IMR-90 (cell line): Measurements from ENCODE around the gene CARNS1. TPM values are rescaled to one million over a fixed set of nuclear protein-coding genes. Genes with fewer than 3 reads are reported as not detected.

Source experiments
- ATAC-seq: fragments of 200-7000 bp; cut with Tn5 transposase; 2 replicates; pipeline ENCODE4 v1.9.1; 2020; ENCODE audit warnings: low read depth, mild to moderate bottlenecking, moderate library complexity
- BruUV-seq: library from RNA; stranded (reverse); fragments of 400-500 nt; replicated peaks from 2 replicates; lab custom pipeline; 2021; lab: Mats Ljungman, UMichigan
- CTCF ChIA-PET: fragments of 300-600 bp; formaldehyde crosslinking; extraction: SDS; loops from one replicate; lab custom pipeline; 2021; ENCODE audit warnings: antibody characterized with exemption; lab: Yijun Ruan, JAX
- POLR2A ChIA-PET: fragments of 300-600 bp; sonication (Branson Sonifier 250); formaldehyde crosslinking; loops from one replicate; lab custom pipeline; 2022; ENCODE audit warnings: antibody characterized with exemption; ENCODE audit not compliant: unreplicated experiment; lab: Charles Lee
- DNase-seq: peaks from one replicate; pipeline ENCODE4 v3.0.0; 2013
- H2AFZ ChIP-seq: replicated peaks from 2 replicates; pipeline ENCODE3; 2013; ENCODE audit warnings: low read length, mild to moderate bottlenecking; ENCODE audit not compliant: poor library complexity
- H2AK5ac ChIP-seq: 2 replicates; pipeline ENCODE4 v1.6.1; 2013; ENCODE audit warnings: low read depth, low read length, inconsistent platforms
- H2AK9ac ChIP-seq: replicated peaks from 2 replicates; pipeline ENCODE3; 2013; ENCODE audit warnings: mild to moderate bottlenecking, low read depth, low read length, moderate library complexity; ENCODE audit not compliant: poor library complexity
- H2BK120ac ChIP-seq: 2 replicates; pipeline ENCODE4 v1.6.1; 2013; ENCODE audit warnings: low read depth, low read length, inconsistent platforms
- H2BK15ac ChIP-seq: 3 replicates; pipeline ENCODE4 v1.6.1; 2013; ENCODE audit warnings: low read depth, low read length, inconsistent platforms
- H2BK20ac ChIP-seq: 2 replicates; pipeline ENCODE4 v1.6.1; 2013; ENCODE audit warnings: low read depth, mild to moderate bottlenecking, inconsistent platforms, low read length, moderate library complexity
- H2BK5ac ChIP-seq: 2 replicates; pipeline ENCODE4 v1.6.1; 2013; ENCODE audit warnings: mild to moderate bottlenecking, low read depth, low read length, inconsistent platforms; ENCODE audit not compliant: poor library complexity, severe bottlenecking
- H3K14ac ChIP-seq: replicated peaks from 2 replicates; pipeline ENCODE4 v1.6.1; 2013; ENCODE audit warnings: low read depth, low read length, inconsistent platforms
- H3K18ac ChIP-seq: 2 replicates; pipeline ENCODE4 v1.6.1; 2013; ENCODE audit warnings: low read depth, low read length, control low read depth
- H3K23ac ChIP-seq: 2 replicates; pipeline ENCODE4 v1.6.1; 2013; ENCODE audit warnings: low read depth, low read length, inconsistent platforms
- H3K27ac ChIP-seq: 2 replicates; pipeline ENCODE4 v1.5.1; 2013; ENCODE audit warnings: mild to moderate bottlenecking, control low read depth, low read length; ENCODE audit not compliant: insufficient read depth
- H3K27me3 ChIP-seq: 2 replicates; pipeline ENCODE4 v1.6.1; 2013; ENCODE audit warnings: low read length; ENCODE audit not compliant: control insufficient read depth, insufficient read depth
- H3K36me3 ChIP-seq: 2 replicates; pipeline ENCODE4 v1.6.1; 2013; ENCODE audit warnings: low read length, mixed read lengths; ENCODE audit not compliant: control insufficient read depth, insufficient read depth
- H3K4ac ChIP-seq: 2 replicates; pipeline ENCODE4 v1.6.1; 2013; ENCODE audit warnings: low read depth, low read length, inconsistent platforms
- H3K4me1 ChIP-seq: 2 replicates; pipeline ENCODE4 v1.6.1; 2013; ENCODE audit warnings: low read length, mixed read lengths; ENCODE audit not compliant: control insufficient read depth, insufficient read depth
- H3K4me2 ChIP-seq: 2 replicates; pipeline ENCODE4 v1.6.1; 2013; ENCODE audit warnings: low read depth, mild to moderate bottlenecking, control low read depth, low read length, moderate library complexity
- H3K4me3 ChIP-seq: 2 replicates; pipeline ENCODE4 v1.5.1; 2013; ENCODE audit warnings: low read depth, mild to moderate bottlenecking, control low read depth, low read length, moderate library complexity; ENCODE audit not compliant: insufficient read depth
- H3K56ac ChIP-seq: 2 replicates; pipeline ENCODE4 v1.6.1; 2013; ENCODE audit warnings: low read length, inconsistent platforms; ENCODE audit not compliant: insufficient read depth; ENCODE audit errors: extremely low read depth
- H3K79me1 ChIP-seq, 2 experiments: 2 replicates each; pipeline ENCODE4 v1.6.1; 2013; ENCODE audit warnings: low read length in 2 of 2, inconsistent platforms in 1 of 2, low read depth in 1 of 2
- H3K9ac ChIP-seq: 2 replicates; pipeline ENCODE4 v1.6.1; 2013; ENCODE audit warnings: low read depth, low read length, control low read depth
- H3K9me1 ChIP-seq: 2 replicates; pipeline ENCODE4 v1.6.1; 2013; ENCODE audit warnings: low read length, inconsistent platforms; ENCODE audit not compliant: insufficient read depth
- H3K9me3 ChIP-seq: 2 replicates; pipeline ENCODE4 v1.6.1; 2013; ENCODE audit warnings: low read length; ENCODE audit not compliant: control insufficient read depth, insufficient read depth
- H4K20me1 ChIP-seq: 2 replicates; pipeline ENCODE4 v1.6.1; 2013; ENCODE audit warnings: low read length, inconsistent platforms; ENCODE audit not compliant: insufficient read depth
- H4K5ac ChIP-seq: 2 replicates; pipeline ENCODE4 v1.6.1; 2013; ENCODE audit warnings: mild to moderate bottlenecking, low read depth, low read length, control low read depth
- H4K8ac ChIP-seq, 2 experiments: 2 replicates each; pipeline ENCODE4 v1.6.1; 2013; ENCODE audit warnings: low read depth in 2 of 2, low read length in 2 of 2, control low read depth in 1 of 2, inconsistent platforms in 1 of 2
- H4K91ac ChIP-seq: 2 replicates; pipeline ENCODE4 v1.6.1; 2013; ENCODE audit warnings: low read depth, low read length, inconsistent platforms; ENCODE audit not compliant: insufficient read depth
- FOS ChIP-seq: fragments of 150-350 bp; IDR thresholded peaks from 2 replicates; pipeline ENCODE4 v1.6.1; 2016; ENCODE audit warnings: low read depth, low read length
- POLR2A ChIP-seq: IDR thresholded peaks from 2 replicates; pipeline ENCODE4 v1.6.1; 2012; ENCODE audit warnings: mild to moderate bottlenecking, low read depth, low read length
- RAD21 ChIP-seq: IDR thresholded peaks from 2 replicates; pipeline ENCODE4 v1.6.1; 2012; ENCODE audit warnings: low read length, improper control_type of control experiment
- RCOR1 ChIP-seq: IDR thresholded peaks from 2 replicates; pipeline ENCODE4 v1.6.1; 2012; ENCODE audit warnings: mild to moderate bottlenecking, low read length, improper control_type of control experiment; ENCODE audit not compliant: insufficient replicate concordance
- WGBS, 2 experiments: methylation state at CpG; one replicate each; pipeline versions ENCODE4 v1.1.5 to v1.1.7; 2013; ENCODE audit warnings: missing lambda C conversion rate in 2 of 2; ENCODE audit not compliant: insufficient read length in 1 of 2; ENCODE audit errors: extremely low coverage in 2 of 2; 5-methylcytosine and 5-hydroxymethylcytosine counted together
- dilution Hi-C: fragments of 300-500 bp; cut with HindIII; formaldehyde crosslinking; loops from one replicate; pipeline ENCODE4 v1.14.3; 2018; ENCODE audit warnings: low sequenced_read_pairs; ENCODE audit not compliant: unreplicated experiment
- in situ Hi-C: fragments of 300-500 bp; cut with MboI; formaldehyde crosslinking; loops from 3 replicates; pipeline ENCODE4 v1.14.3; 2019; ENCODE audit warnings: low sequenced_read_pairs, inconsistent platforms, mixed read lengths
- intact Hi-C: fragments of 100-400 bp; cut with micrococcal nuclease; formaldehyde crosslinking; loops from 2 replicates; pipeline ENCODE4 v1.10.0; 2022
- polyA plus RNA-seq, 3 experiments: library from polyadenylated mRNA; depleted of rRNA; stranded (reverse); fragments of >200 nt; gene quantifications; 2 replicates each; pipeline ENCODE4 v1.2.3, GENCODE V29; 2012; ENCODE audit warnings: low replicate concordance in 1 of 3
- total RNA-seq: library from RNA; depleted of rRNA; stranded (reverse); fragments of >200 nt; gene quantifications from 2 replicates; pipeline ENCODE4 v1.2.3, GENCODE V29; 2012
- TF ChIP-seq, protein P1 (sequence below): fragments of 150-350 bp; IDR thresholded peaks from 2 replicates; pipeline ENCODE4 v1.6.1; 2017; ENCODE audit warnings: mild to moderate bottlenecking, antibody characterized with exemption, low read length, low read depth

The CARNS1 gene
- total and polyA plus RNA-seq, 2 of the 4 experiments (the other 2 are of a cell fraction): under 0.01 to 0.32 TPM

DNA sequence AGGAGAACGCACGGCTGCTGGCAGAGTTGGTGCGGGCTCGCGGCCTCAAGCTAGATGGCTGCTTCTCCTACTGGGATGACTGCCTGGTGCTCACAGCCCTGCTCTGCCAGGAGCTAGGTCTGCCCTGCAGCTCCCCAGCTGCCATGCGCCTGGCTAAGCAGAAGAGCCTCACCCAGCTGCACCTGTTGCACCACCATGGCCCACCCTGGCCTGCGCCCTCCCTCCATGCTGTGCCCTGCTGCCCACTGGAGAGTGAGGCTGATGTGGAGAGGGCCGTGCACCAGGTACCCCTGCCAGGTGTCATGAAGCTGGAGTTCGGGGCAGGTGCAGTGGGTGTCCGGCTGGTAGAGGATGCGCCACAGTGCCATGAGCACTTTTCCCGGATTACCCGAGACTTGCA is 8.0 kb downstream of the CARNS1 start:
- ChIA-PET CTCF (no interaction called here), POLR2A (no interaction called here)
- Histone ChIP-seq H3K9ac (no peak overlapping the region), H2AFZ (no peak overlapping the region), H3K4me3 (no peak overlapping the region), H2BK5ac (no peak overlapping the region), H2AK9ac (no peak overlapping the region), H3K23ac (no peak overlapping the region), H3K4me1 (peaks cover 6% of the 10 kb centered on the region), H3K14ac (no peak overlapping the region), H4K91ac (no peak overlapping the region), H4K8ac (no peak overlapping the region), H2BK120ac (no peak overlapping the region), H3K9me3 (no peaks in the 10 kb centered on the region), H3K27me3 (no peaks in the 10 kb centered on the region), H3K27ac (no peak overlapping the region), H3K9me1 (peaks cover 5% of the 10 kb centered on the region), H3K79me1 (peaks cover 0 to 7% of the 10 kb centered on the region in 2 experiments; a peak in 2 of 4 replicates), H3K18ac (no peak overlapping the region), H2BK20ac (no peak overlapping the region), H3K56ac (no peak overlapping the region), H2BK15ac (no peak overlapping the region), H2AK5ac (no peak overlapping the region), H4K5ac (no peak overlapping the region), H4K20me1 (no peaks in the 10 kb centered on the region), H3K4me2 (no peak overlapping the region), H3K36me3 (no peaks in the 10 kb centered on the region), H3K4ac (no peak overlapping the region)
- dilution Hi-C loops: no loop called here
- WGBS, 2 experiments: 85% methylated on average over 10 of the region's 13 CpGs; no CpG with 5 or more reads in 1 of the 2 experiments
- intact Hi-C loops: loop anchor here (5.0 kb wide), 1 partner anchor 59 kb away; the partner anchor contains the start of gene AIP
- ATAC-seq (no peak), DNase-seq (no peak)
- in situ Hi-C loops: no loop called here
- TF ChIP-seq FOS (no peak), RAD21 (no peak), POLR2A (no peak), RCOR1 (no peak)
- TF ChIP-seq, protein P1, sequence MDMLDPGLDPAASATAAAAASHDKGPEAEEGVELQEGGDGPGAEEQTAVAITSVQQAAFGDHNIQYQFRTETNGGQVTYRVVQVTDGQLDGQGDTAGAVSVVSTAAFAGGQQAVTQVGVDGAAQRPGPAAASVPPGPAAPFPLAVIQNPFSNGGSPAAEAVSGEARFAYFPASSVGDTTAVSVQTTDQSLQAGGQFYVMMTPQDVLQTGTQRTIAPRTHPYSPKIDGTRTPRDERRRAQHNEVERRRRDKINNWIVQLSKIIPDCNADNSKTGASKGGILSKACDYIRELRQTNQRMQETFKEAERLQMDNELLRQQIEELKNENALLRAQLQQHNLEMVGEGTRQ: no peak
- no TSS peak for BruUV-seq
